HG03457 (cell line): ENCODE results near the gene SAXO1.
"Not testable (repeated sequence)": the region's sequence is repeated elsewhere in the genome, so short reads cannot be mapped to it uniquely, and the experiment has no call there.

ENCODE experiments used
- ATAC-seq: cut with Tn5 transposase; IDR thresholded peaks from one replicate; pipeline ENCODE4 v1.9.1; 2021; ENCODE audit warnings: moderate number of reproducible peaks; ENCODE audit not compliant: unreplicated experiment

Gene SAXO1

DNA sequence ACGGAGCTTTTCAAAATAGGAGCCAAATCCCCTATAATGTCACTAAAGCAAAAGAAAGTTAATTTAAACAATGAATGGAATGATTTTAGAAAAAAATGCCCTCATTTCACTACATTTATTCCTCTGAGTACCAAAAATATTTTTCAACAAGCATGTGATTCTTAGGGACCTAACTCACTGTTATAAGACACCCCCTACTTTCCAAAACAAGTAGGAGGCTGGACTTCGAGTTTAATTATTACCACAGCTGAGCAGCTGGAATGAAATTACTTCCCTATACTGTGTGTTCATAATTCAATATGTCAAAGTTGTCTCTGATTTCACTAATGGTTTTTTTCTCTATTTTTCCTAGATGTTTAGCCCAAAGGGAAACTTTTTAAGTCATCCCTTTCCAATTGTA lies 61.6 kb downstream of the SAXO1 start:
- no peak for ATAC-seq

DNA sequence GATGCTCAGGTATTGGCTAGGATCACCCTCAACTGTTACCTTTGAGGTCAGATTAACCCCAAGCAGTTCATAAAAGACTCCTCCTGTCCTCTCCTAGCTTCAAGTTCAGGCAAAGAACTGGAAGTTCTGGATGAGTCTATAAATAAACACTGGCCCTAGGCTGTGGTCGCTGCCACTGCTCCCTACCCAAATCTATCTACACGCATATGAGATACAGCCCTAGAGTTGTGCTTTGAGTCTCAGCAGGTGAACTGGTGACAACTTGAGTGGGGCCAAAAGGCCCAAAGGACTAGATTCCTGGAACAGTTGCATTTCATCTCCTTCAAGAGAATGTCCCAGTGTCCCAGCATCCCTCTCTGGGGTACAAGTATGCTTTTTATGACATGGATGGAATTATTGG lies 62.6 kb downstream of the SAXO1 start:
- no peak for ATAC-seq

DNA sequence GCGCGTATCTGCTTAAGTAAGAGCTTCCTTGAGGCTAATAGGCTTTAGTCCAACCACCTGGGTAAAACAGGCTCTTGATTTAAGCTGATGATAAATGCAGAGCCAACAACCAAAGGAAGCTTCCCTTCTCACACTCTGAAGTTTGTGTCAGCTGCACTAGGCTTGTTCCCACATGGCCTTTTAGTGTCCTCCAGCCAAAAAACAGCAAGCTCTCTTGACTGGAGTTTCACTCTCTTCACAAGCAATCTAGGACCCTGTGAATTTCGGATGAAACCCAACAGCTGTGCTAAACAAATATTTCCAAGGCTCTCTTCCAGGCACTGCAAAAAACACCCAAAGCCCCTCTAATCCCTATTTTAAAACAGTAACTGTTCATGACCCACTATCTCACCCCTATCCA lies 63.9 kb downstream of the SAXO1 start:
- ATAC-seq, result no peak

DNA sequence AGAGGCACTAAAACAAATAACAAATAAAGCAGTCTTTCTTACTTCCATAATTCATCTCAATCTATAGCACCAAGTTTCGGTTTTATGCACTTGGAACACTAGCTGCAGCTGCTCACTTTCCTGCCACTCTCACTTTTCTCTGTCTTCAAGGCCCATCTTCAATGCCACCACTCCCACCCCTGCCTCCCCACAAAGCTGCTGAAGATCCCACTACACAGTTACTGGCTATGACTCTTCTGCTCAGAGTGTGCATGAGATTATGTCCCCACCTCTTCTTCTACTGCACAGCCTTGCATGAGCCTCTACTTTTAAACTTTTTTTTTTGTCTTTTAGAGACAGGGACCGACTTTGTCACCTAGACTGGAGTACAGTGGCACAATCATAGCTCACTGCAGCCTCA lies 77.4 kb downstream of the SAXO1 start:
- ATAC-seq, result no peak

DNA sequence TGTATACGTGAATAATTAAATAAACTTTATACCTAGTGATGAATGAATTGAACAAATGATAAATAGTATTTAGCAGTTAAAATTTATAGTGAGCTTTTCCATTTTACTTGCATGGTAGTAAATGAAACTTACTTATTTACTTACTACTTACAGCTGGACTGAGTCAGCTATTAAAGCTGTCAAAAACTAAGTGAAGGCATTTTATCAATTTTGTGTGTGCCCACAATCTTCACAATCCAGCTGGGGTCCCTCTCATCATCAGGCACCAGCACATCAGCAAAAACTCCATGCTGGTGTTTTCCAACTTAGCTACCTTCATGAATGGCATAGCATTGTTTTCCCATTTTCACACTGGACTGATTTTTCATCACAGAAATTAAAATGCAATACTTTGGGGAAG lies 81.1 kb downstream of the SAXO1 start:
- ATAC-seq, result no peak

DNA sequence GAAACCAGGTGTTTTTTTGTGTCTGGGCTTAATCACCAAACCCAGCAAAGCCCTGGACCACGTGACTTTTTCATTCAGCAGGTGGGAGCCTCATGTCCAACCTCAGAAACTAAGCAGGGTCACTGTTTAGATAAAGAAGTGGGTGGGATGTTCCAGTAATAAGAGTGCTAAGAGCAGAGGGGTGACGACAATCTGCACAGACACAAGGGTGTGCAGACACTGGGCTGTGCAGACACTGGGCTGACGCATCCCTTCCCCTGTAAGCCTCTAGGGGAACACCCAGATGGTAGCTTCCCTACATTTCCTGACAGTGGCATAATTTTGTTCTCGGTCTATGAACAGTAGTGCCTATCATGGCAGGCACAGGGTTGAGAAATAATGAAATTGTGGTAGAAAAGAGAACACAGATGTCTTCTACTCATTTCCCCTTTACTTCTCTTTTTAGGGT lies 85.1 kb downstream of the SAXO1 start:
- ATAC-seq, result no peak

DNA sequence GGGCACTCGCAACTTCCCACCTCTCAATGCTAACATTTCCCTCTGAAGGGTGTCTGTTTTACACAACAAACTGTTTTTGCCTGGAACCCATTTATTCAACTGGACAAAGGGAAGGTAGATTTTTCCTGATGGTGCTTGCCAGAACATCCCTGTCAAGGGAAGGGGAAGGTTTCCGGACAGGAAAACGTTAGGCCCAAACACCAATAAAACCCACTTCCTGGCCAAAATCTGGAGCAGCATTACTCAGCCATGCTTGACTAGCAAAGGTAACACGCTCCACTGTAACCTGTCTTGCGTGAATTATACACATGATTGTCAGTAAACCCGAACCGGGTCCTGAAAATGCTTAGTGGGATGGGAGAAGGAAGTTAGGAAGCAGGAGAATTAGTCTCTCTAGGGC lies 90.2 kb downstream of the SAXO1 start:
- no peak for ATAC-seq

DNA sequence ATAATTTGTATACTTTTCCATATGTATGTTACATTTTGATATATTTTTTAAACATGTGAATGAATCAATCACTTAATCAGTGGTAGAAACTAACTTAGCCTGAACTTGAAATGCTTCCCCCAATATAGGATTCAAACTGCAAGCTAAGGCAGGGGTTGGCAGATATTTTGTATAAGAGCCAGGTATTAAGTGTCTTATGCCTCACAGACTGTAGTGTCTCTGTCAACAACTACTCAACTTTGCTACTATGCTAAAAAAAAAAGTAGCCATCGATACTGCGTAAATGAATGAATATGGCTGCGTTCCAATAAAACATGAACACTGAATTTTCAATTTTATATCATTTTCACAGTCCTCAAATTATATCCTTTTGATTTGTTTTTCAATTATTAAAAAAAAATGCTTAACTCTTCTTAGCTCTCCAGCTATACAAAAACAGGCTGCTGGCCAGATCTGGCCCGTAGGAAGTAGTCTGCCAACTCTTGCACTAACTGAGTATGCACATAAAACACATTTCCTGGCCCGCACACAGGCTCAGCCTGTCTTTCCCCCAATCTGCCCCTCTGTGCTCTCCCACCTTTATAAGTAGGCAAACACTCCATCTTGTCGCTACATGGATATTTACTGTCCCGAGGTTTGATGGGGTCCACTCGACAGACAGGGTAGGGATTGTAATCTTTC lies 91.8 kb downstream of the SAXO1 start:
- no peak for ATAC-seq

DNA sequence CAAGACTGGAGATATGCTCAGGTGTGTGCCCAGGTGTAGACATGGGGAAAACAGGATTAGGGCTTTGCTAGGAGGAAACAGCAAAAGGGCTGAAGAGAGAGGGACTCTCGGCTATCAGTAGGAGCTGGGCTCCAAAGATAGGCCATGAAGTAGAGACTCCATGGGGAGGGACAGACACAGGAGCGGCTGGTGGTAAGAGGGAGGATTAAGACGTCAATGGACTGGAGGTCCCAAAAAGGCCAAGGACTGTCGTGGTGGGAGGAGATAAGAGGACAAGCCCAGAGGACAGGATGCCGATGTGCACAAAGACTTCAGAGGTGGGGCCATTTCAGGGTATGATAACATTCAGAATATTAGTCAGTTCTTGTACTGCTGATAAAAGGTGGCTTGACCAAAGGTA lies 93.1 kb downstream of the SAXO1 start:
- no peak for ATAC-seq

DNA sequence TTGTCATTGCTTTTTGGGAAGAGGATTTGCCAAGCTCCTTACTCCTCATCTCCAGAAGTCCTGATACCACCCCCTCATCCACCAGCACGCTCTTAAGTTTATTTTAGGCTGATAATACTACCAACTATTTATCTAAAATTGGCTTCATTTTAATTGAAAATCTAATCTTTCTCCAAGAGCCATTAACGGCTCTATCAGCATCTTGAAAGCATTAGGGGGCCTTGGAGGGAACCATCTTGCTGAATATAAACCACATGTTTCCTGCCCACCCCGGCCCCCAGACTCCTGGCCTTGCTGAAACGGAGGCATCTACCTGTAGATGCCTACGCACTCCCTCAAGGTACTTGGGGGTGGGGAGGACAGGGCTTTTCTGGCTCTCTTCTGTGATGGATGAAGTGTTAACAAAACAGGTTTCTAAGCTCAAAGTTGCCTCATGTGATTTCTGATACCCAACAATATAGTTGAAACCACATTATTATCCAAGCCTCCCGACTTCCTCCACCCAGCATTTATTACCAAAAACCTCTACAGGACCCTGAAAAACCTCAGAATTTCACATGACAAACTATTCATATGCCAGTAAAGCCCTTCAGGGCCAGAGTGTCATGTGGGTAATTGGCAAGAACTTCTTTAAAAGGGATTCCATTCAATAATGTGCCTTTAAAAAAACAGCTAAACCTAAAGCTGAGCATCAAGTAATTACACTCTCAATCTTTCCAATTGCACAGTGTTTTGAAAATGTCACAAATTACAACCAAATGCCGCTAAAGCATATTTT lies 96.7 kb downstream of the SAXO1 start:
- ATAC-seq, result no peak

DNA sequence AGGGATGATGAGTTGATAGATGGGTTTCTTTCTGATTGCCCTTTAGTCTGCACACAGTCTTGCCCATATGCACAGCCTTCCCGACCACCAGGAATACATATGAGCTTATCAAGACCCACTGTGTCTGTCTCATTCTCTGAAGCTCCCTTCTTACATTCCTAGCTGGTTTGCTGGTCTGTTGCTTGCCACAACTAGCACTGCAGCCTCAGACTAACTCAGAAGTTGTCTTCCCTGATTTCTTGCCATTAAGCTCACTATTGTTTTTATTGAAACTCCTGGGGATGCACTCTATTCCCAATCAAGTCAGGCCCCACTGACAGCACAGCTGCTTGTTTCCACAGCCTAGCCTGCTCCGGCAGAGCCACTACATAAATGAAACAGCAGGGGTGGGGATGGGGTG lies 97.5 kb downstream of the SAXO1 start:
- ATAC-seq, result no peak

DNA sequence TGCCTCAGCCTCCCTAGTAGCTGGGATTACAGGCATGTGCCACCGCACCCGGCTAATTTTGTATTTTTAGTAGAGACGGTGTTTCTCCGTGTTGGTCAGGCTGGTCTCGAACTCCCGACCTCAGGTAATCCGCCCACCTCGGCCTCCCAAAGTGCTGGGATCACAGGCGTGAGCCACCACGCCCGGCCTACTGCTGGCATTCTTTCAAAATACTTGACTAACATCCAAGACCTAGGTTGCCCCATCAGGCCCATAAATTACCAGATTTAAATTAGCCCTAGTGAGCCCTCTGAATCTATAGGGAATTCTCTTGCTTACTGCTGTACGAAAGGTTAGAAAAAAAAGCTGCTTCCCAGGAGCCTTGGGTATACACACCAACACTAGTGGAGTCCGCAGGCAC lies 102.4 kb downstream of the SAXO1 start:
- not testable (repeated sequence) for ATAC-seq

DNA sequence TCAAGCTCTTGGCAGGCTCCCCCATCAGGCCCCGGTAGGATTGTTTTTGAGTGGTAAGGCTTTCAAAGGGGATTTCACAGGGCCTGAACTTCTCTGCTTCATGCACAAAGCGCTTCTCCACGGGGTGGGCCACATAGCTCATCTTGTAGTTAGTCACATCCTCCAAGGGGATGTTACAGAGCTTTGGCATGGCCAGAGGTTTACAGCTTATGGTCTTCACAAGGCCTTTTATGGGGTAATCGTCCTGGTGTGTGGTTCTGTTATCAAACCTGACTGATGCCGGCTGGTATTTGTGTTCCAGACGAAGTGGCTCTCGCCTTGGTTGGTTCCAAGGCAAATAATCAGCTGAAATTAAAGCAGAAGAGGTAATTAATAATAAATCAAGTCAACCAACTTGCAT lies 104.3 kb downstream of the SAXO1 start:
- ATAC-seq, result no peak

DNA sequence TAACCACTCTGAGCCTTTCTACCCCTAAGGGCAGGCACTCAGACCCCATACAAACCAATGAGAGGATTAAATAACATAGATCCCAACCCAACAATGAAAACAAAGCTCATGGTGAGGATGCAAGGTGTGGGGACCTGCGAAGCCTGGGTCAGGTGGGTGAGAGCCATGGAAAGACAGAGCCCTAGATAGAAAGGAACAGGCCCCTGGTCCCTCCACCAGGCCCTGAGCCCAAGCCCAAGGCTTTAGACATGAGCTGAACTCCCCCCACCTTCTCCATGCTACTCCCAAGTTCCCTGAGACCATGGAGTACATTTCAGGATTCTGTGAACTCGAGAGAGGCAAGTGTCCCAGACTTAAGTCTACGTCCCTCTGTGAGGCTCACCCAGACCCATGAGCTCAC lies 106.5 kb downstream of the SAXO1 start:
- ATAC-seq, result no peak

DNA sequence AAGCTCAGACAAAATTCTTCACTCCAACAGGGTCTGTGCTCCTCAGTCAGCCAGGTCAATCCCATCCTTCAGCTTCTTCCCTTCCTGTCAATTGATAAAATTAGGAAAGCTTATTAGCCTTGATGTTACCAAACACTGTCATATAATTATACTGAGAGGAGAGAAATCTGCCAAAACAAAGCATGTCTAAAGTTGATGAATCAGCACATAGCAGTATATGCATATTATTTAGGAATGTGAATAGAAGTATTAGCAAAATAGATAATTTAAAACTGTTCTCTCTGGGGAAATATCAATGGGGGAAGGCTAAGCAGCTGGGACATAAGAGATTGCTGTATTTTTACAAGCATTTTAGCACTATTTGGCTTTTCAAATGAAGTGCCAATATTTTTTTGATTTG lies 107.1 kb downstream of the SAXO1 start:
- no peak for ATAC-seq

DNA sequence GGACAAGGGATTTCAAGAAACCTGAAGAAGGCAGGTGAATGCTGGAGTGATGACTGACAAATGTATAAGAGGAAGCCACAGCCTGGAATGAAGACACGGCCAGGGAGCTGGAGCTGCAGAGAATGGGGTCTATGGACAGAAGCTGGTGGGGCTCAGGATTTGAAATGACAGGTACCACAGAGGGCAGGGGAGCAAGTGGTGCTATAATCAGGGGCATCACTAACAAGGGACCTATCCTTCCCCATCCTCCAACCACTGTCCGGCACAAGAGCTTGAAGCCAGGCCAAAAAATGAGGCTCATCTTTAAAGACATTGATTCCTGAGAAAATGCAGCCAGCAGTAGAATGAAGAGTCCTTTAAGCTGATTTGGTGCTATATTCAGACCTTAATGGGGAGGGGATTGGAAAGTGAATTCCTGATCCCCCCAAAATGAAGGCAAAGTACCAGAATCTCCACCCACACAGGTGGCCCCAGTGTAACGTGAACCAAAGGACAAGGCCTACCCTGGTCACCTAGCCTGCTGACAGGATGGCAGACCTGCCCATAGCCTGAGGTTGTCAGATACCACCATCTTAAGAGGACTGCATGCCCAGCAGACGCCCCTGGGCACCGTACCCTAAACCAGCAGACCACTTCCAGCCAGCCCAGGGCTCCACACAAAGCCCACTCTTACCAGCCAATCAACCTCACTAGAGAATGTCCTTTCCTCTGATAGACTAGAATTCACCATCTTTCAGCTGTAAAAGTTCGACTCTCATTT lies 109.2 kb downstream of the SAXO1 start:
- ATAC-seq, result no peak

DNA sequence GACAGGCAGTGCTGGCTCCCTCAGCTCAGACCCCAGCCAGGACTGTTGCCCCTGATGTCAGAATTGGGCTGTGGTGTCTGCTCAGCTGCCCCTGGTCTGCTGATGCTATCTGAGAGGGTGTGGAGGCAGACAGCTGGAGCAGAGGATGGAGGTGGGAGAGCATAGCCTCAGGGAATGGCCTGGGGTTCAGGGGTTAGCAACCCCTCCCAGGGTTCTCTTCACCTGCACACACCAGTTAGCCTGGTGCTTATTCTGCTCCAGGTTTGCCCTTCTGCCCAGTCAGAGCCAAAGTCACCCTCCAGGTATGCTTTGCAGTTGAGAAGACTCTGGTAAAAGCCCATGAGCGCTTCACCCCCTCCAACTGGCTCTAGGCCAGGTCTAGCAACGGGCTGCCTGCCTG lies 109.8 kb downstream of the SAXO1 start:
- ATAC-seq, result no peak

DNA sequence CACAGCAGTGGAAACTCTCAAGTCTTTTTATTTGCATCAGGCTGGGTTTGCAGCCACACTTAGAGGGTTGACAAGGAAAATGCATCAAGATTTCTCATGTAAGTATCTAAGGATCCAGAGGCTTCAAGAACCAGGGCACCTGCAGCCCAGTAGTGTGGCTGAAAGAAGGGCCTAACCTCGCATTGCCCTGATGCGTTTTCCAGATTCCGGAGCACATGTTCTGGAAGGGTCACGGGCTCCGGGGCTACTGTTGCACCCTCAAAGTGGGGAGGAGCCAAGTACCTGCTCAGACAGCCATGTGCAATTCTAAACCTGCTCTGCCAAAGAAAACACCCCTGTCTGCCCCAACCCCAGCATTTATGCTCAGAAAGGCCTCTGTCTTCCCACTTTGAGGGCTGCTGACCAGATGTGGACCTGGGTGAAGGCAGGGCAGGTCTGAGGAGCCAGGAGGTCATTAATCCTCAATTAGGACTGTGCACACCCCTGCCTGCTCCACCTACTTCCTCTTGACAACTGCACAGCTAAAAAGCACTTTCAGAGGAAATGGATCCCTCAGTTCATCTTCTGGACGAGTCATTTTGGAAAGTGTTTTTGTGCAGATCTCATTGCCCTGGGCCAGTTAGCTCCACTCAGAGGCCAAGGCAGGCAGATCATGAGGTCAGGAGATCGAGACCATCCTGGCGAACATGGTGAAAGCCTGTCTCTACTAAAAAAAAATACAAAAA lies 110.7 kb downstream of the SAXO1 start:
- ATAC-seq, result no peak

DNA sequence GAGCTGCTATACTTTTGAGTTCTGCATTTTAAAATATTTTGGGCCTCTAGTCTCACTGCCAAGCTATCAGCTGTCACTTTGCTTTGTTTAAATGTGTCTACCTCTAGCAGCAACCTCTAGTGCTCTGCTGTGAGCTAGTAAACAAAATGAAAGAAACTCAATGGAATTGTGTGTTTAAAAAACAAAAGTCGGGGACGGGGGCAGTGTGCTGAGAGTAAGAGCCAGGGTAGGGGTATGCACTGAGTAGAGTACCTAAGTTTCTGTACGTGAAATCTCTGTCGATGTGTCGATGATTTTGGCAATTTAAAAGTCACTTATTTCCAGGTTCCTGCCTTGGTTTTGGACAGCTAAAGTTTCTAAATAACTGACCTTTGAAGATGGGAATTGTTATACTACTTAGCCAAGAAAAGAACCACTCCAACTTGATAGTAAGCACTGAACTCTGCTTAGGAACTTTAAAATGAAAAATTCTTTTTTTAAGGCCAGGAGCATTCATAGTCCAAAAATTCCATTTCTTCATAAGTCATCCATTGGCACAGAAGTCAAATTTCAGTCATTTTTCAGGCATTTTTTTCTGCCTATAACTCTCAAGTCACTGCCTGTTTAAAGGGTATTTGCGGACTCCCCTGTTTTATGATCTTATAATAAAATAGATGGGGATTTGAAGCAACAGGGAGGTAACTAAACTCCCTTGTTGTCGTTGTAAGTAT lies 111.5 kb downstream of the SAXO1 start:
- ATAC-seq, result no peak
